Measurements from ENCODE around the gene KLHL3. TPM values are rescaled to one million over a fixed set of nuclear protein-coding genes. Genes with fewer than 3 reads are reported as not detected.

KLHL3 gene
- total and polyA plus RNA-seq, 4 donors: 1.0 to 14.2 (median 4.4) TPM

- Histone ChIP-seq H3K27me3 (ENCODE audit: control insufficient read depth in 3 of 3, insufficient read depth in 3 of 3, low read length in 2 of 3) (no peaks in the 10 kb centered on the region), H3K4me3 (no peak overlapping the region), H3K9ac (ENCODE audit: insufficient read depth in 1 of 2, low read length in 2 of 2) (no peak overlapping the region), H3K27ac (ENCODE audit: low read depth in 1 of 2, low read length in 1 of 2) (no peak overlapping the region), H3K36me3 (ENCODE audit: control insufficient read depth in 4 of 4, insufficient read depth in 4 of 4, low read length in 4 of 4) (peaks cover 0 to 26% (median 11%) of the 10 kb centered on the region in 4 donors), H3K4me1 (ENCODE audit: control insufficient read depth in 5 of 5, insufficient read depth in 5 of 5, low read length in 5 of 5) (peaks cover 0 to 5% (median 3%) of the 10 kb centered on the region in 5 donors), H3K9me3 (ENCODE audit: control insufficient read depth in 4 of 4, insufficient read depth in 3 of 4, low read length in 3 of 4) (no peaks in the 10 kb centered on the region)
- no peak for TF ChIP-seq CTCF (IDR thresholded peaks at IDR 0.05; ENCODE audit: control extremely low read depth, extremely low read depth)
- ATAC-seq (ENCODE audit: insufficient read depth, low FRiP score): no peak
- DNase-seq: no peak
- WGBS, 2 donors: 95% methylated on average over 5 of the region's 5 CpGs
These were observed 25.8 kb downstream of the KLHL3 start for GRCh38 chr5:137710086-137710485.

DNA sequence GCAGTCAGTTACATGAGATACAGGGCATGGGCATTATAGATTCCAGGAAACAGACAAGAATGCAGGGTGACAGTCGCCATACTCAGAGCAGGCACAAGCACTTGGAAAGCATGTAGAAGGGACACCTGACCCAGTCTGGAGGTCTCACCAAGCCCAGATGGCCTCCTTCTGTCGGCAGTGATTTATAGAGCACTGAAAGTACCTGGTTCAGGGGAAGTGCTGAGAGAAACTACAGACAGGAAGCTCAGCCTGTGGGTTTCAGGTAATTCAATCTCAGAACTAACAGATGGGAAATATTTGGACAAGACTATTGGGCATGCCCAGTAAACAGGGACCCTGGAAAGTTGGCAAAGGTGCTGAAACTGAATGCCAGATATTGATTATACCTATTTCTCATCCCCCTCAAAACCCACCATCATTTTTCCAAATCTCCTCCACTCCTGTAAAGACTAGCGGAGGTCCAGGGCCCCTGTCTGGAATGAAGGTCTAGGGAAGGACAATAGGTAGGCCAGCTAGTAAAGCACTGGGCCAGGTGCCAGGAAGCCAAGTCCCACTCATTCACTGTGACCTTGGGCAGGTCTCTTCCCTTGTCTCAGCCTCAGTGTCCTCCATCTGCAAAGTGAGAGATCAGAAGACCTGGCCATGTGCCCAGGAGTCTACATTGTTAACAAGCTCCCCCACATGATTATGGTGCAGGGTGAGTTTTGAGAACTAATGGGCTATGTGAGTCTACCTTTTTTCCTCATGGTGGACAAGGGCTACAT, 26.9 kb downstream of the KLHL3 start:
- TF ChIP-seq CTCF (IDR thresholded peaks at IDR 0.05; ENCODE audit: control extremely low read depth, extremely low read depth): no peak
- no peak overlapping the region for H3K4me3 ChIP-seq
- H3K9me3 ChIP-seq (ENCODE audit: control insufficient read depth in 4 of 4, insufficient read depth in 3 of 4, low read length in 3 of 4): no peaks in the 10 kb centered on the region
- no peak for ATAC-seq (ENCODE audit: insufficient read depth, low FRiP score)
- WGBS, 2 donors: 96 to 97% methylated on average over 3 of the region's 3 CpGs
- no peaks in the 10 kb centered on the region for H3K27me3 ChIP-seq (ENCODE audit: control insufficient read depth in 3 of 3, insufficient read depth in 3 of 3, low read length in 2 of 3)
- H3K36me3 ChIP-seq (ENCODE audit: control insufficient read depth in 4 of 4, insufficient read depth in 4 of 4, low read length in 4 of 4): peaks cover 0 to 26% (median 11%) of the 10 kb centered on the region in 4 donors
- H3K9ac ChIP-seq (ENCODE audit: insufficient read depth in 1 of 2, low read length in 2 of 2): no peak overlapping the region
- no peak for DNase-seq
- H3K27ac ChIP-seq (ENCODE audit: low read depth in 1 of 2, low read length in 1 of 2): no peak overlapping the region
- peaks cover 0 to 4% (median 0%) of the 10 kb centered on the region in 5 donors for H3K4me1 ChIP-seq (ENCODE audit: control insufficient read depth in 5 of 5, insufficient read depth in 5 of 5, low read length in 5 of 5)

GRCh38 chr5:137708062-137708461, 27.8 kb downstream of the KLHL3 start:
- no peaks in the 10 kb centered on the region for H3K27me3 ChIP-seq (ENCODE audit: control insufficient read depth in 3 of 3, insufficient read depth in 3 of 3, low read length in 2 of 3)
- H3K27ac ChIP-seq (ENCODE audit: low read depth in 1 of 2, low read length in 1 of 2): no peak overlapping the region
- no peak overlapping the region for H3K9ac ChIP-seq (ENCODE audit: insufficient read depth in 1 of 2, low read length in 2 of 2)
- no peak for TF ChIP-seq CTCF (IDR thresholded peaks at IDR 0.05; ENCODE audit: control extremely low read depth, extremely low read depth)
- 99 to 100% methylated on average over 1 of the region's 1 CpG for WGBS, 2 donors
- no peaks in the 10 kb centered on the region for H3K9me3 ChIP-seq (ENCODE audit: control insufficient read depth in 4 of 4, insufficient read depth in 3 of 4, low read length in 3 of 4)
- DNase-seq: no peak
- H3K4me3 ChIP-seq: no peak overlapping the region
- H3K4me1 ChIP-seq (ENCODE audit: control insufficient read depth in 5 of 5, insufficient read depth in 5 of 5, low read length in 5 of 5): peaks cover 0 to 4% (median 0%) of the 10 kb centered on the region in 5 donors
- no peak for ATAC-seq (ENCODE audit: insufficient read depth, low FRiP score)
- peaks cover 0 to 23% (median 14%) of the 10 kb centered on the region in 4 donors for H3K36me3 ChIP-seq (ENCODE audit: control insufficient read depth in 4 of 4, insufficient read depth in 4 of 4, low read length in 4 of 4)

Data from lung (tissue), 12 donors.